ENCODE measurements around the gene AKAP4. TPM values are rescaled to one million over a fixed set of nuclear protein-coding genes. Genes with fewer than 3 reads are reported as not detected.

AKAP4 gene, protein sequence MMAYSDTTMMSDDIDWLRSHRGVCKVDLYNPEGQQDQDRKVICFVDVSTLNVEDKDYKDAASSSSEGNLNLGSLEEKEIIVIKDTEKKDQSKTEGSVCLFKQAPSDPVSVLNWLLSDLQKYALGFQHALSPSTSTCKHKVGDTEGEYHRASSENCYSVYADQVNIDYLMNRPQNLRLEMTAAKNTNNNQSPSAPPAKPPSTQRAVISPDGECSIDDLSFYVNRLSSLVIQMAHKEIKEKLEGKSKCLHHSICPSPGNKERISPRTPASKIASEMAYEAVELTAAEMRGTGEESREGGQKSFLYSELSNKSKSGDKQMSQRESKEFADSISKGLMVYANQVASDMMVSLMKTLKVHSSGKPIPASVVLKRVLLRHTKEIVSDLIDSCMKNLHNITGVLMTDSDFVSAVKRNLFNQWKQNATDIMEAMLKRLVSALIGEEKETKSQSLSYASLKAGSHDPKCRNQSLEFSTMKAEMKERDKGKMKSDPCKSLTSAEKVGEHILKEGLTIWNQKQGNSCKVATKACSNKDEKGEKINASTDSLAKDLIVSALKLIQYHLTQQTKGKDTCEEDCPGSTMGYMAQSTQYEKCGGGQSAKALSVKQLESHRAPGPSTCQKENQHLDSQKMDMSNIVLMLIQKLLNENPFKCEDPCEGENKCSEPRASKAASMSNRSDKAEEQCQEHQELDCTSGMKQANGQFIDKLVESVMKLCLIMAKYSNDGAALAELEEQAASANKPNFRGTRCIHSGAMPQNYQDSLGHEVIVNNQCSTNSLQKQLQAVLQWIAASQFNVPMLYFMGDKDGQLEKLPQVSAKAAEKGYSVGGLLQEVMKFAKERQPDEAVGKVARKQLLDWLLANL
- not detected for total RNA-seq
- long read RNA-seq = 0 reads

- no peak for DNase-seq
- intact Hi-C loops (cut with micrococcal nuclease) = no loop called here
- no peak for ATAC-seq
Measured at GRCh38 chrX:50200907-50201306, at the start of gene AKAP4. TSS of gene AKAP4 (minus strand) at chrX:50201007. CDS start at chrX:50200889, 118 bp downstream.

DNA sequence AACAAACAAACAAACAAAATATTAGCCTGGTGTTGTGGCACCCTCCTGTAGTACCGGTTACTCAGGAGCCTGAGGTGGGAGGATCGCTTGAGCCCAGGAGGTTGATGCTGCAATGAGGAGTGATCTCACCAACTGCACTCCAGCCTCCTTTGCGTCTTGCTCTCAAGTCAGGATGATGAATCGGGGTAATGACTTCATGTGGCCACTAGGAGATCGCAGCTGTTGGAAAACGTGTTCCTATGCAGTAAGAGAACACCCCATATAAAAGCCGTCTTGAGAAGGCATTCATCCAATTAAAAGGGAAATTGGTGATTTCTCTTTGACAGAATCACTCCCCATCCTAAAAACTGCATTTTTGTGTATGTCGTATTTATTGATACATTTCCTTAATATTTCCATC lies 10.7 kb upstream of the AKAP4 start:
- no peak for ATAC-seq
- intact Hi-C loops (cut with micrococcal nuclease) = no loop called here
- DNase-seq = no peak

DNA sequence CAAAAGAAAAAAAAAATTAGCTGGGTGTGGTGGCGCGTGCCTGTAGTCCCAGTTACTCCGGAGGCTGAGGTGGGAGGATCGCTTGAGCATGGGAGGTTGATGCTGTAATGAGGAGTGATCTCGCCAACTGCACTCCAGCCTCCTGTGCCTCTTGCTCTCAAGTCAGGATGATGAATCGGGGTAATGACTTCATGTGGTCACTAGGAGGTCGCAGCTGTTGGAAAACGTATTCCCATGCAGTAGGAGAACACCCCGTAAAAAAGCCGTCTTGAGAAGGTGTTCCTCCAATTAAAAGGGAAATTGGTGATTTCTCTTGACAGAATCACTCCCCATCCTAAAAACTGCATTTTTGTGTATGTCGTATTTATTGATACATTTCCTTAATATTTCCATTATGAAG lies 5.9 kb upstream of the AKAP4 start:
- intact Hi-C loops (cut with micrococcal nuclease) = no loop called here
- ATAC-seq = no peak

GRCh38 chrX:50204364-50204899 lies 3.6 kb upstream of the AKAP4 start, which contains the start of gene CCNB3:
TSS of gene CCNB3 (plus strand) at chrX:50204765. CDS start at chrX:50285164, 80,399 bp downstream.
- ATAC-seq (peak; percentile 92), DNase-seq (peak; percentile 76)
- intact Hi-C loops (cut with micrococcal nuclease) = no loop called here

More for the DNA sequence above, 5.9 kb upstream of the AKAP4 start:
- no peak for DNase-seq

DNA sequence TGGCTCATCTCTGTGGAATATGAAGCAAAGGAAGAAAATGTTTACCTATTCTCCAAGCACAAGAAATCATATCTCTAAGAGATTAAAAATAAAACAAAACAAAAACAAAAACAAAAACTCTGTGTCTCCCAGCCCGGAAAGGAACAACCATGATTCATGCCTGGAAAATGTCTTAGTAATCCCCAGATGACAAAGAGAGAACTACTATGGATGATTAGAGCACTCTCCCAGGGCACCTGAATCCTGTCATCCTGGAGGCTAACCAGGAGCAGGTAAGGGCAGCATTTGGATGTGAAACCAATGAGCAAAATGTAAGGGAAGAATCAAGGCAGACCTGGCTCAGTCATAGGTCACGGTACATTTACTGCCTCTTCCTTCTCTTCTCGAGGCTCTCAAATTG lies 1.7 kb upstream of the AKAP4 start:
- intact Hi-C loops (cut with micrococcal nuclease) = no loop called here

GRCh38 chrX:50198348-50198747 lies 2.5 kb downstream of the AKAP4 start:
- DNase-seq = no peak
- ATAC-seq = no peak
- intact Hi-C loops (cut with micrococcal nuclease) = no loop called here

More for the DNA sequence above, 1.7 kb upstream of the AKAP4 start:
- DNase-seq (no peak), ATAC-seq (no peak)

GRCh38 chrX:50188859-50189600 lies 11.8 kb downstream of the AKAP4 start:
- no peak for DNase-seq
- no peak for ATAC-seq
- intact Hi-C loops (cut with micrococcal nuclease) = no loop called here

GRCh38 chrX:50183891-50184290 lies 16.9 kb downstream of the AKAP4 start:
- intact Hi-C loops (cut with micrococcal nuclease) = no loop called here
- DNase-seq (no peak), ATAC-seq (no peak)

DNA sequence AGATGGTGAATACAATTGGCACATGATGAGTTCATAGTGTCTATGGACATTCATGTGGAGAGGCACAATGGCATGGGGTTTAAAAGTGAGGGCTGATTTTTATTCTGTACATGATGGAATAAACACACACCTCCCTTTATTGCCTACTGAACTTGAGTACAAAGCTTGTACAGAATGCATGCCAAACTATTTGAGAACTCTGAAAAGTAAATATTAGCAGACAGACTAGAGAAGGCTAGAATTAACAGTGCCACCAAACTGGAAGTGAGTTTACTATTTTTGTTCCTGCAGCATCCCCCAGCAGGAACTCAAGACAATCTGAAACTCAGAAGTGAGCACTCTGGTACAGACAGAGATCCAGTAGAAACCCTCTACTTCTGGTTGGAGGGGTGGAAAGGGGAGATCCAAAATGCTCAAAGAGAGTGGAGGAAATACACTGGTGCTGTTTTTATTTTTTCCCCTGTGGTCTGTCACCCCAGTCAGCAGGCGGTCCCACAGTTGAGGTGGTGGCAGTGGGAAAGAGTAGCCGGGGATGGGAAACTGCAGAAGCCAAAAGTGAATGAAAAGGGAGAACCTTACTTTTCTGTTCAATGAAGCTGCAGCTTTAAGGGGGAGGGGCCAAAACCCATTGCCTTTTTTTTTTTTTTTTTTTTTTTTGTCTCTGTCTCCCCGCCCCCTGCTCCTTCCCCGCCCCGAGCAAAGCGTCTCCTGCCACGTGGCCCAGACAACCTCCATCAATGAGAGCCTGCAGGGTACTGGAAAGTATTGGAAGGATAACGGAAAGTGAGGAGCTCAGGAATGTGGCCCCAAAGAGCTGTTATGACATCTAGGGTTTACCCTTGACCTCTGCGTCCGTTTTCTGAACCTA lies 20.5 kb downstream of the AKAP4 start:
- ATAC-seq (no peak), DNase-seq (no peak)
- intact Hi-C loops (cut with micrococcal nuclease) = no loop called here

DNA sequence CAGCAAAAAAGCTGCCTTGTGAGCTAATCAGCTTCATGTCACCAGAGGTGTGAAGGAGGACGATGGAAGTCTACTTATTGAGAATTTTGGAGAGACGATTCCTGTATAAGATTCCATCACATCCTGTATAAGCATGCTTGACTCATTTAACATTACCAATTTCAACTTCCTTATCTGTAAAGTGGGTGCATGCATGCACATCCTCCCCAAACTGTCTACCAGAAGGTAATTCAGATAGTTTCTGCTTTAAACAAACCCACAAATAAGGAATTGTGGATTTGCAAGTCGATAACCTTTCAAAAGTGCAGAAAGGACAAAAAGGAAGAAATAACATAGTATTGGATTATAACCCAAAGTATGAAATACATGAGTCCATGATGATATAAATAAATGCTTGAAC lies 31.1 kb downstream of the AKAP4 start:
- DNase-seq = no peak
- no peak for ATAC-seq
- intact Hi-C loops (cut with micrococcal nuclease) = no loop called here

DNA sequence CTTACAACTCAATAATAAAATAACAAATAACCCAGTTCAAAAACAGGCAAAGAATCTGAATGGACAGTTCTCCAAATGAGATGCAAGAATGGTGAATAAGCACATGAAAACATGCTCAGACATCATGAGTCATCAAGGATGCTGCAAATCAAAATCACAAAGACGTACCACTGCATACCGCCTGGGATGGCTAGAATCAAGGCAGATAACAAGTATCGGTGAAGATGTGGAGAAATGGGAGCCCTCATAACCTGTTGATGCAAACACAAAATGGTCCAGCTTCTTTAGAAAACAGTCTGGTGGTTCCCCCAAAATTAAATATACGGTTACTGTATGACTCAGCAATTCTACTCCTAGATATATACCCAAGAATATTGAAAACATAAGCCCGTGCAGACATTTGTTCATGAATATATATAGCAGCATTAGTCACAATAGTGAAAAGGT lies 32.5 kb downstream of the AKAP4 start:
- ATAC-seq (no peak), DNase-seq (no peak)
- intact Hi-C loops (cut with micrococcal nuclease) = no loop called here

- ATAC-seq (no peak), DNase-seq (no peak)
- intact Hi-C loops (cut with micrococcal nuclease) = no loop called here
Measured at GRCh38 chrX:50167366-50167765, 33.4 kb downstream of the AKAP4 start.

DNA sequence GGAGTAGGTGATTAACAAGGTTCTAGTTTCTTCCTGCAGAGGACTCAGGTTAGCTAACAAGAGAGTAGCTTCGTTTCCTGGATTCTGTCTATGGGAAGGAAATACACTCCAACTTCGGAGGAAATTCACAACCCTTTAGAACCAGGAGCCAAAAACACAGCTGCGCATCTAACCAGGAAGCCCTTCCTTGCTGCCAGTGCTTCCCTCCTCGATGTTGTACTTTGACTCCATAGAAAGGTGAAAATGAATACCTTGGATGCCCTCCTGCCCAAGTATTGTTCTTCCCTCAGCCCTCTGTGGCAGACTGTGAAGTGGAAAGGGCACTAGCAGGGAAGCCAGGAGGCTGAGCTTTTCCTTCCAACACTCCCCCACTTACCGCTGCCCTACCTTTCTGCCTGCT lies 35.1 kb downstream of the AKAP4 start:
- ATAC-seq (no peak), DNase-seq (no peak)
- intact Hi-C loops (cut with micrococcal nuclease) = no loop called here

GRCh38 chrX:50161127-50161526 lies 39.7 kb downstream of the AKAP4 start:
- ATAC-seq = no peak
- intact Hi-C loops (cut with micrococcal nuclease) = no loop called here
- no peak for DNase-seq

GRCh38 chrX:50158593-50158992 lies 42.2 kb downstream of the AKAP4 start:
- no peak for DNase-seq
- intact Hi-C loops (cut with micrococcal nuclease) = no loop called here
- no peak for ATAC-seq

GRCh38 chrX:50157545-50158135 lies 43.2 kb downstream of the AKAP4 start:
- DNase-seq (peak; percentile 22), ATAC-seq (no peak)
- intact Hi-C loops (cut with micrococcal nuclease) = no loop called here

DNA sequence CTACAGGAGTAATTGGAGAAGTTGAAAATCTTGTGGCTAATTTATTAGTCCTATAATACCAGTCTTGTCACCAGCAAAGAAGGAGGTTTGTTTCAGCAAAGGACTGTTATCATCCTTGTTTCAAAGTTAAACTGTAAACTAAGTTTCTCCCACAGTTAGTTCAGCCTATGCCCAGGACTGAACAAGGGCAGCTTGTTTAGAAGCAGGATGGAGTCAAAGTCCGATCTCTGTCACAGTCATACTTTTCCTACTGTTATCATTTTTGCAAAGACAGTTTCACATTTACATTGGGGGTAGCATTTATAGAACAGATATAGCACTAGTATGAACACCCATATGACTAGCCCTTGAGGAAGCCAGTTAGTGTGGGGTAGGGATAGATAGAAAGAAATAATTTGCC lies 46.4 kb downstream of the AKAP4 start:
- ATAC-seq (no peak), DNase-seq (no peak)
- intact Hi-C loops (cut with micrococcal nuclease) = no loop called here

DNA sequence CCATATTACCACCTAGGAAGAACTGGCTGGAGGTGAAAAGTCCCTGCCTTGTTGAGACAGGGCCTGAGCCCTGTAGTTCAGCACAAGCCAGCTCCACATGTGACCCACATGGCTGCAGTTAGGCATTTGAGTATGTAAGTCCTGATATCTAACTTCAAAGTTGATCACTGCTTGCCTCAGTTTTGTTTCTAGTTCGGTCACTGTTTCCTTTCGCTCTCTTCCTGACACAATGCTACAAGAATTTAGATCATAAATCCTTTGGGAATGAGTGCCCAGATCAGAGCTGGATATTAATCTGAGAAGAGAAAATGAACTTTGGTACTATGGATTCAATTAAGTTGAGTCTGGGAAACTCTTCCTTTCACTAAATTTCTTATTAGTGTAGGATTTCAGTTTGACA lies 48.4 kb downstream of the AKAP4 start:
- DNase-seq = no peak
- ATAC-seq = no peak
- intact Hi-C loops (cut with micrococcal nuclease) = no loop called here
